Activated T-helper 1 cell treated with anti-CD3 and anti-CD28 coated beads, Interleukin-12 subunit alpha, Interleukin-12 subunit beta, Interleukin-2, Interleukin-4 antibody, amounts not matched to agents 30 ng/mL and 10 ng/mL and 1 ng/mL, durations not matched to agents 14 hours and 24 hours and 36 hours (primary cell): ENCODE data around the gene ZNF524. TPM values are rescaled to one million over a fixed set of nuclear protein-coding genes. Genes with fewer than 3 reads are reported as not detected.
A peak's percentile ranks its signal among the peaks of the same experiment; 100 is the strongest.

ENCODE experiments used
- DNase-seq: peaks from one replicate; pipeline ENCODE4 v3.0.0; 2021; ENCODE audit warnings: low spot score
- H3K27ac Mint-ChIP-seq: one replicate; pipeline ENCODE4 v1.8.0; 2021; ENCODE audit warnings: mild to moderate bottlenecking, mixed read lengths
- H3K27me3 Mint-ChIP-seq: one replicate; pipeline ENCODE4 v1.8.0; 2022; ENCODE audit warnings: mild to moderate bottlenecking, moderate library complexity, mixed read lengths; ENCODE audit not compliant: insufficient read depth
- H3K36me3 Mint-ChIP-seq: one replicate; pipeline ENCODE4 v1.8.0; 2021; ENCODE audit warnings: low read depth, mixed read lengths
- H3K4me1 Mint-ChIP-seq: one replicate; pipeline ENCODE4 v1.8.0; 2021; ENCODE audit warnings: low read depth, mixed read lengths
- H3K4me3 Mint-ChIP-seq: one replicate; pipeline ENCODE4 v1.8.0; 2021; ENCODE audit warnings: mild to moderate bottlenecking, moderate library complexity, mixed read lengths
- H3K9me3 Mint-ChIP-seq: one replicate; pipeline ENCODE4 v1.8.0; 2021; ENCODE audit warnings: mixed read lengths
- intact Hi-C: fragments of 100-400 bp; cut with micrococcal nuclease; formaldehyde crosslinking; loops from one replicate; pipeline ENCODE4 v1.15.1; 2024
- total RNA-seq: library from RNA; stranded (reverse); gene quantifications from 2 replicates; pipeline ENCODE4 v1.2.3, GENCODE V29; 2022

ZNF524 gene
- total RNA-seq, 1 donor from 2014 or later, result 22.9 TPM

DNA sequence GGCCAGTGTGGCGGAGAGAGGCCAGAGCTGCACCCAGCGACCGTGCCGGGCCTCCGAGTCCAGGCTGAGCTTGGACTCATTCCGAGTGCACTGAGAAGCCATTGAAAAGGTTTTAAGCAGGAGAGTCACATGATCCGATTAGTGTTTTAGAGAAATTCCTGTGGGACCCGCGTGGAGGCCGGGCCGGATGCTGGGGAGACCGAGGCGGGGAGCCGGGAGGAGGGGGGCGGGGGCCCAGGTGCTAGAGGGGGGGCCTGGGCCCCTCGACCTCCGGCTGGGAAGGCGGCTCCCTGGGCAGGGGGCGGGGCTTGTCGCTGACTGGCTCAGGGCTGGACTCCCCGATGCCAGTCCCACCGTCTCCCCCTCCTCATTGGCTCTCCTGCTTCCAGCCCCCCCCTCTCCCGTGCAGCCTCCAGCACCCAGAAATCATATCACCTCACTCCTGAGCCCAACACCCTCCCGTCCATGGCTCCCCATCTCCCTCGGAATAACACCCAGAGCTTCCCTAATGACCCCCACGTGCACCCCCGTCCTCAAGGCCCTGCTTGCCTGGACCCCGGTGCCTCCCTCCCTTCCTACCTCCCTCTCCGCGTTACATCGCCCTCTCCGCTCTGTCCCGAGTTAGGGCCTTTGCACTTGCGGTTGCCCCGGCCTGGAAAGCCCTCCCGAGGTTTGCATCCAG lies 14.3 kb upstream of the ZNF524 start:
- Mint-ChIP-seq H3K27ac (no peak overlapping the region), H3K4me1 (peaks cover 31% of the 10 kb centered on the region), H3K27me3 (peaks cover 22% of the 10 kb centered on the region), H3K9me3 (no peaks in the 10 kb centered on the region), H3K4me3 (peak overlapping the region; percentile 23), H3K36me3 (no peaks in the 10 kb centered on the region)
- intact Hi-C loops, result no loop called here
- no peak for DNase-seq

DNA sequence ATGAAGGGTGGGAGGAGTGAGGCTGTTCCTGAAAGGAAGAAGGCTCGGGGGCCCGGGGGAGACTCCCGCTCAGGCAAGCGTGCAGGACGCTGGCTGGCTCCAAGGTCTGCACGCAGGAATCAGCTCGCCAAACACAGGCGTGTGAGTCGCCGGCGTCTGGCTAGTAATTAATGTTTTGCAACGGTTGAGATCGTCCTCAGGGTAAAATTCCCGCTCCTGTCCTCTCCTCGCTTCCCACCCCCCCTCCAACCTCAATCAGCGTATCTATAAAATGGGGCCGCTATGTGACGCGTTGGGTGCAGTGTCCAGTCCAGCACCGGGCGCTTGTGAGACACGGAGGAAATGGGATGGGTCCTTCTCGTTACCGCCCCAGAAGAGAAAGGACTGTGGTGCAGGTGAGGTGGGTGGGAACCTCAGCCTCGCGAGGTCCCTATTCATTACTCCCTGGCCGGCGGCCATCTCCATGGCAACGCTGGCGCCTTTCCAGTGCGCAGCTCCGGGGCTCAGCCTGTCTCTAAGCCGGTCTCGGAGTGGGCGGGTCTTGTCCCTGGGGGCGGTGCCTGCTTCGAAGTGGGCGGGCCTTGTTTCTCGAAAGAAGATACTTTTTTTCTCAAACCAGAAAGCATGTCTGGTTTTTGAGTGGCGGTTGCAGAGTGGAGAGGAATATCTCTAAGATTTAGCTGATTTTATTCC lies 13.0 kb upstream of the ZNF524 start:
- peaks cover 6% of the 10 kb centered on the region for H3K36me3 Mint-ChIP-seq
- no peak overlapping the region for H3K27ac Mint-ChIP-seq
- peak overlapping the region; percentile 79 for H3K4me3 Mint-ChIP-seq
- peaks cover 19% of the 10 kb centered on the region for H3K4me1 Mint-ChIP-seq
- peak; percentile 88 for DNase-seq
- H3K9me3 Mint-ChIP-seq, result no peaks in the 10 kb centered on the region
- peaks cover 22% of the 10 kb centered on the region for H3K27me3 Mint-ChIP-seq
- intact Hi-C loops, result loop anchor here (1.0 kb wide), 5 partner anchors 12 to 111 kb away; partner anchors contain the start of genes FIZ1, ZNF628, ZNF784 and ZNF865

DNA sequence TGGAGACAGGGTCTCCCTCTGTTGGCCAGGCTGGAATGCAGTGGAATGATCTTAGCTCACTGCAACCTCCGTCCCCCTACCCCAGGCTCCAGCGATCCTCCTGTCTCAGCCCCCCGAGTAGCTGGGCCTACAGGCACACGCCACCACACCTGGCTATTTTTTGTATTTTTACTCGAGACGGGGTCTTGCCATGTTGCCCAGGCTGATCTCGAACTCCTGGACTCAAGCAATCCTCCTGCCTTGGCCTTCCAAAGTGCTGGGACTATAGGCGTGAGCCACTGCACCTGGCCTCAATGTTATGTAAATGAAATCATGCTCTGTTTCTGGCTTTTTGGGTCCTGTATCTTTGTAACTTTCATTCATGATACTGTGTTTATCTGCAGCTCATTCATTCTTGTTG lies 11.3 kb upstream of the ZNF524 start:
- Mint-ChIP-seq H3K4me3 (no peak overlapping the region), H3K27me3 (peaks cover 22% of the 10 kb centered on the region), H3K36me3 (peaks cover 6% of the 10 kb centered on the region), H3K9me3 (no peaks in the 10 kb centered on the region), H3K4me1 (peaks cover 18% of the 10 kb centered on the region), H3K27ac (no peak overlapping the region)
- DNase-seq, result no peak
- intact Hi-C loops, result no loop called here

DNA sequence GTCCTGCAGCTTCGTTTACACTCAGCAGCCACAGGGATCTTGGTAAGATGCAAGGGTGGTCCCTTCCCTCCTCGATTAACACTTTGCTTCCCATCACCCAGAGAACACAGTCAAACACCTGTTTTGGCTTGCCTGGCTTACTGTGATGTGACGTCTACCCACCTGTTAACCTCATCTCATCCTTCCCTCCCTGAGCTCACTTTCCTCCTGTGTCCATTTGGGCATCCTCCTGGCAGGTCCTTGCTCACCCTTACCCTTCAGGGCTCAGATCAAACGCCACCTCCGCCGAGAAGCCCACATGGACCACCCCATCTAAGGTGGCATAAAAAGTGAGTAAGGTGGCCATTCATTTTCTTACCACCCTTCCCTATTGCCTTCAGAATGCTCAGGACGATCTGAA lies 10.0 kb upstream of the ZNF524 start:
- Mint-ChIP-seq H3K36me3 (peaks cover 12% of the 10 kb centered on the region), H3K4me1 (peaks cover 17% of the 10 kb centered on the region), H3K27ac (no peak overlapping the region), H3K9me3 (no peaks in the 10 kb centered on the region), H3K27me3 (peaks cover 15% of the 10 kb centered on the region), H3K4me3 (no peak overlapping the region)
- no peak for DNase-seq
- intact Hi-C loops, result no loop called here

DNA sequence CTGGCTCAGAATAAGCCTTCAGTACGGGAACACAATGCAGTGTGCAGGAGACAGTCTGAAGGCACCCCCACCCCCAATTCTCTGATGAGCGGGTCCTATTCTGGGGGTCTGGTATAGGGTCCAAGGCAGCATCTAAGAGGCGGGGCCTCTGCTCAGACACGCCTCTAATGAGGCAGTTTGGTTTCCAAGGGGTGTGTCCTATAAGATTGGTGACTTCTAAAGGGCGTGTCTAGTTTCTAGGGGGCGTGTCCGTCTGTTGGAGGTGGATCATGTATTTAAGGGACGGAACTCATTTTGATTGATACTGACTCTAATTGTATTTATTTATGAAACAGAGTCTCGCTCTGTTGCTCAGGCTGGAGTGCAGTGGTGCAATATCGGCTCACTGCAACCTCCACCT lies 9.5 kb upstream of the ZNF524 start:
- Mint-ChIP-seq H3K4me1 (peaks cover 12% of the 10 kb centered on the region), H3K27me3 (peaks cover 10% of the 10 kb centered on the region), H3K36me3 (peaks cover 17% of the 10 kb centered on the region), H3K9me3 (no peaks in the 10 kb centered on the region), H3K27ac (no peak overlapping the region), H3K4me3 (no peak overlapping the region)
- intact Hi-C loops, result no loop called here
- no peak for DNase-seq

DNA sequence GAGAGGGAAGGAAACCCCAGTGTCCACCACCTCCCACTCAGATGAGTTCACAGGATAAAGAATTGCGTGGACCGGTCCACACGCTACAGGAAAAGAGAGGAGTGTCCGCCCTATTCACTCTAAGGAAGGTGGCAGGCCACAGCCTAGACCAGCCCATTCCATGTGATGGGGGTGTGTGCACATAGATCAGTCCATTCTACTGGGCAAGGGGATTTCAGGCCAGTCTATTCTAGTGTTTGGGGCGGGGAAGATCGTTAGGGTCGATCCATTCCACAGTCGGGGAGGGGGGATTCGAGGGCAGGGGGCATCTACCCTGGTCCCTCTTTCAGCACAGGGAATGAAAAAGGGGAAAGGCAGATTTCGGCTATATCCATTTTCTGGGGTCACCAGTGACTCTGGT lies 8.5 kb upstream of the ZNF524 start:
- intact Hi-C loops, result no loop called here
- Mint-ChIP-seq H3K27me3 (peaks cover 5% of the 10 kb centered on the region), H3K9me3 (no peaks in the 10 kb centered on the region), H3K36me3 (peaks cover 26% of the 10 kb centered on the region), H3K27ac (no peak overlapping the region), H3K4me1 (peaks cover 7% of the 10 kb centered on the region), H3K4me3 (no peak overlapping the region)
- no peak for DNase-seq

DNA sequence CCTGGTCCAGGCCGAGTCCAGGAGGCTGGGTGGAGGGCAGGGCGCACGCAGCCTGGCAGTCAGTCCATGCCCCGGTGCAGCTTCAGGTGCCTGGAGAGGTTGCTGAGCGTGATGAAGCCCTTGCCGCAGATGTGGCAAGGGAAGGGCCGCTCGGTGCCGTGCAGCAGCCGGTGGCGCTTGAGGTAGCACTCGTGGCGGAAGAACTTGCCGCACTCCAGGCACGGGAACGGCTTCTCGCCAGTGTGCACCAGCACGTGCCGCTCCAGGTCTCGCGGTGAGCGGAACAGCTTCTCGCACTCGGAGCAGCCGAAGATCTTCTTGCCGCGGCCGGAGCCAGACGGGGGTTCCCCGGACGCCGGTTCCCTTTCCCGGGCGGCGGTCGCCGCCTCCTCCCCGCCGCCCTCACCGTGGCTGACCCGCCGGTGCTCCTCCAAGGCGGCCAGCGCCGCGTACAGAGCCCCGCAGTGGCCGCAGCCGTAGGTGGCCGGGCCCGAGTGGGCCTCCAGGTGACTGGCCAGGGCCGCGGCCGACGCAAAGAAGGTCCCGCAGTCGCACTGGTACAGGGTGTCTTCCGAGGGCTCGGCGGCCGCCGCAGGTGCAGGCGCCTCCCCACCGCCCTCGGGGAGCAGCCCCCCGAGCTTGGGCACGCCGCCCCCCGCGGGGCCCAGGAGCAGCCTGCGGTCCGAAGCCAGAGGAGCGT lies 7.5 kb upstream of the ZNF524 start:
- Mint-ChIP-seq H3K4me3 (no peak overlapping the region), H3K27me3 (no peaks in the 10 kb centered on the region), H3K9me3 (no peaks in the 10 kb centered on the region), H3K36me3 (peaks cover 31% of the 10 kb centered on the region), H3K4me1 (peaks cover under 1% of the 10 kb centered on the region), H3K27ac (no peak overlapping the region)
- intact Hi-C loops, result no loop called here
- DNase-seq, result no peak

DNA sequence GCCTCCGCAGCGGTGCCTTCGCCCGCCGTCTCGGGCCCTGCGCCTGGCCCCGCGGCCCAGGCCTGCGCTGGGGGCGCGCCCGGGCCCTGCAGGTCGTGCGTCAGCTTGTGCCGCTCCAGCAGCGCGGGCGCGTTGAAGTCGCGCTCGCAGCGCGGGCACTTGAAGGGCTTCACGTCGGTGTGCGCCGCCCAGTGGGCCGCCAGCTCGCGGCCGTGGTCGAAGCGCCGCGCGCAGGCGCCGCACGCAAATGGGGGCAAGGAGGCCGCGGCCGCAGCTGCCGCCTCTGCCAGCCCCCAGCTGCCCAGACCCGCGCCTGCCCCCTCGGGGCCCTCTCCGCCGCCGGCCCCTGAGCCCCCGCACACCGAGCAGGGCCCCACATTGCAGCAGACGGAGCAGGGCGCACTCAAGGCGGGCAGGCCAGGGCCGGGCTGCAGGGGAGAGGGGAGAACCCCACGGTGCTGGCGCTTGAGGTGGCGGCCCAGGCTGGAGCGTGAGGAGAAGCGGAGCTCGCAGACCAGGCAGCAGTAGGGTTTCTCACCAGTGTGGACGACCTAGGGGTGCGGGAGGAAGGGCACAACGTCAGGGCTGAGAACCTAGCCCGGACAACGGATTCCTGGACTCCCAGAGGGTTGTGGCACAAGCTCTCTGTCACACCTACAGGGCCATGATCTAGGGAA lies 6.9 kb upstream of the ZNF524 start:
- no peak for DNase-seq
- no peaks in the 10 kb centered on the region for H3K27me3 Mint-ChIP-seq
- no peaks in the 10 kb centered on the region for H3K9me3 Mint-ChIP-seq
- H3K27ac Mint-ChIP-seq, result no peak overlapping the region
- no peak overlapping the region for H3K4me3 Mint-ChIP-seq
- H3K36me3 Mint-ChIP-seq, result peaks cover 31% of the 10 kb centered on the region
- intact Hi-C loops, result no loop called here
- H3K4me1 Mint-ChIP-seq, result no peaks in the 10 kb centered on the region

DNA sequence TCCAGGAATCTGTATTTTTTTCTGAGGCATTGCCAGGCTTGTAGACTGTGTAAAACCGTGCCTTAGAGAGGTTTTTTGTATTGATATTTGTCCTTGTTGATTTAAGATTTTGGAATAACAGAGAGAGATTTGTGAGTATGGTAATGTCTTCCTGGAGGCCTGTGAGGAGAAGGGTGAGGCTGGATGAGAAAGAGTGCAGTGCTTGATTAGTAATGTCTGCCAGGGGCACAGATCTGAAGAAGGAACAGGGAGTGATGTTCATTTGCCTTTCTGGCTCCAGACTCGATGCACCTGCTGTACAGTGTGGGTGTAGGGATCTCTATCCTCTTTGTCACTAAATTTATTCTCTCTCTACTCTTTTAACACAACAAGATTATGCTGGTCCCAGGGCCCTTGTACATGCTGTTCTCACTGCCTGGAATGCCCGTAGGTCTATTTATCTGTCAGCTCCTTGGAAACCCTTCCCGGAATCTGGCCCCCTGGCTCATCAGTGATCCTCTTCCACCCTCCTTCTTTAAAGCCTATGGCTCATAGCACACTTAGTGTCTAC lies 5.0 kb upstream of the ZNF524 start:
- no peak for DNase-seq
- no peak overlapping the region for H3K27ac Mint-ChIP-seq
- H3K4me3 Mint-ChIP-seq, result no peak overlapping the region
- H3K4me1 Mint-ChIP-seq, result peaks cover 7% of the 10 kb centered on the region
- H3K27me3 Mint-ChIP-seq, result no peaks in the 10 kb centered on the region
- H3K9me3 Mint-ChIP-seq, result no peaks in the 10 kb centered on the region
- intact Hi-C loops, result loop anchor here (5.0 kb wide), 1 partner anchor 1728 kb away; the partner anchor contains the start of gene MYADM
- peaks cover 35% of the 10 kb centered on the region for H3K36me3 Mint-ChIP-seq

DNA sequence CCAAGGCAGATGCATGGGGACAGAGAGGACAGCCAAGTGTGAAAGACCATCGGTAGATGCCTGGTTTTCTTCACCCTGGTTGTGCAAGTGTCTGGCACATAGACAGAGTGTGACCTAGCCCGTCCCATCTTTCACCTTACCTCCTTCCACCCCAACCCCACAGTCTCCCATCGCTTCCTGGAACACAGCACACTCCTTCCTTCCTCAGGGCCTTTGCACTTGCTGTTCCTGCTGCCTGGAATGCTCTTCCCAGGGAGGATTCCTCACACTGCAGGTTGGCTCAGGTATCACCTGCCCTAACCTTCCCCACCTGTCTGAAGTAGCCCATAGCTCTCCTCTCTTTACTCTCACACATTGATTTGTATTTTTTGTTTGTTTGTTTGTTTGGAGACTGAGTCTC lies 3.8 kb upstream of the ZNF524 start:
- H3K4me3 Mint-ChIP-seq, result no peak overlapping the region
- no peaks in the 10 kb centered on the region for H3K9me3 Mint-ChIP-seq
- no peaks in the 10 kb centered on the region for H3K27me3 Mint-ChIP-seq
- intact Hi-C loops, result loop anchor here (5.0 kb wide), 1 partner anchor 1729 kb away; the partner anchor contains the start of gene MYADM
- H3K27ac Mint-ChIP-seq, result peak overlapping the region; percentile 38
- peaks cover 33% of the 10 kb centered on the region for H3K36me3 Mint-ChIP-seq
- peaks cover 11% of the 10 kb centered on the region for H3K4me1 Mint-ChIP-seq
- DNase-seq, result no peak

DNA sequence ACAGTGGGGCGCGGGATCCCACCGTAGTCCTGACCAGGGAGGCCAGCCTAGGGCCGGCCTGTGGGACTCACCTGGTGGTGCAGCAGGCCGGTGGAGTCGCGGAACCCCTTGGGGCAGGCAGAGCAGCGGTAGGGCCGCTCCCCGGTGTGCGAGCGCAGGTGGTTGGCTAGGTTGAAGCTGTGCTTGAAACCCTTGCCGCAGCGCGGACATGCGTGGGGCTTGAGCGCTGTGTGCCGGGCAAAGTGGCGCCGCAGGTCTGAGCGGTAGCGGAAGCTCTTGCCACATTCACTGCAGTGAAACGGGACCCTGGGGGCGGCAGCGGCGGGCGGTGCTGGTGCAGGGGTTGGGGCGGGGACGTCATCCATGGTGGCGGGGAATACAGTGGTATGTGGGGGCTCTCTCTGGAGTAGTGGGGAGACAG lies 2.6 kb upstream of the ZNF524 start:
- Mint-ChIP-seq H3K4me3 (no peak overlapping the region), H3K27me3 (no peaks in the 10 kb centered on the region), H3K27ac (no peak overlapping the region), H3K4me1 (peaks cover 17% of the 10 kb centered on the region), H3K36me3 (peaks cover 29% of the 10 kb centered on the region), H3K9me3 (no peaks in the 10 kb centered on the region)
- no peak for DNase-seq
- intact Hi-C loops, result loop anchor here (5.0 kb wide), 1 partner anchor 1730 kb away; the partner anchor contains the start of gene MYADM

DNA sequence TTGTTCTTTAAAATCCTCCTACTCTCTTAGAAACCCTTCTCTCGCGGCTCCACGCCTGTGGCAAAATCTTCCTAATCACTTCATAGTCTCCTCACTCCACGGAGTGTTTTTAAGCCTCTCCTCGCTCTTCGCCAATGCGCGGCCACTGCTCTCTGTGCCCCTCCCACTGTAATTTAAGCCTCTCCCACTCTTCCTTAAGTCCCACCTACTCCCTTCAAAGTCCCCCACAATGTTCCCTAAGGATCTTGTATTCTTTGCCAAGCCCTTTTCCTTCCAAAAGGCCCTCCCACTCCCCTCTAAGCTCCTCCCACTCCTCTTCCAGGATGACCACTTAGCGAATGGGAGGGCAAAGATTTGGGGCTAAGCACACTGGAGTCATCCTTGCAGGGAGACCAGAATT lies 2.1 kb upstream of the ZNF524 start:
- intact Hi-C loops, result loop anchor here (5.0 kb wide), 1 partner anchor 1731 kb away; the partner anchor contains the start of gene MYADM
- Mint-ChIP-seq H3K27me3 (no peaks in the 10 kb centered on the region), H3K9me3 (no peaks in the 10 kb centered on the region), H3K36me3 (peaks cover 29% of the 10 kb centered on the region), H3K4me3 (no peak overlapping the region), H3K27ac (peak overlapping the region; percentile 5), H3K4me1 (peaks cover 17% of the 10 kb centered on the region)
- DNase-seq, result no peak
